Panc1 (cell line): ENCODE data around the gene KCNK6. TPM values are rescaled to one million over a fixed set of nuclear protein-coding genes. Genes with fewer than 3 reads are reported as not detected.
A peak's percentile ranks its signal among the peaks of the same experiment; 100 is the strongest.

Experiments
- ATAC-seq: fragments of 200-7000 bp; cut with Tn5 transposase; 2 replicates; pipeline ENCODE4 v1.9.1; 2020; ENCODE audit warnings: mild to moderate bottlenecking, moderate library complexity
- BruUV-seq: library from RNA; stranded (reverse); fragments of 400-500 nt; replicated peaks from 2 replicates; lab custom pipeline; 2021; lab: Mats Ljungman, UMichigan
- CTCF ChIA-PET: fragments of 300-600 bp; sonication (Branson Sonifier 250); formaldehyde crosslinking; loops from one replicate; lab custom pipeline; 2022; ENCODE audit warnings: antibody characterized with exemption; lab: Charles Lee
- POLR2A ChIA-PET: fragments of 300-600 bp; sonication (Branson Sonifier 250); formaldehyde crosslinking; loops from one replicate; lab custom pipeline; 2022; ENCODE audit warnings: antibody characterized with exemption; lab: Charles Lee
- DNase-seq: peaks from one replicate; pipeline ENCODE4 v3.0.0-alpha.2; 2010; ENCODE audit warnings: low read depth, low spot score
- H3K27ac ChIP-seq: 2 replicates; pipeline ENCODE4 v1.5.1; 2011; ENCODE audit warnings: mild to moderate bottlenecking, low read length, inconsistent platforms
- H3K27me3 ChIP-seq: fragments of 200-500 bp; sonication (Bioruptor generic); 2 replicates; pipeline ENCODE4 v1.6.0; 2014; ENCODE audit warnings: low read length, inconsistent platforms; ENCODE audit not compliant: control insufficient read depth, insufficient read depth
- H3K36me3 ChIP-seq: fragments of 200-500 bp; sonication (Bioruptor generic); 2 replicates; pipeline ENCODE4 v1.5.1; 2014; ENCODE audit warnings: inconsistent platforms, mild to moderate bottlenecking, low read length, moderate library complexity; ENCODE audit not compliant: control insufficient read depth, insufficient read depth
- H3K4me1 ChIP-seq: 2 replicates; pipeline ENCODE4 v1.5.1; 2011; ENCODE audit warnings: inconsistent platforms, mild to moderate bottlenecking, low read length, moderate library complexity; ENCODE audit not compliant: control insufficient read depth, insufficient read depth
- H3K4me3 ChIP-seq, 2 experiments: 2 replicates each; pipeline ENCODE4 v1.5.1; 2011 to 2012; ENCODE audit warnings: low read depth in 2 of 2, low read length in 2 of 2, mild to moderate bottlenecking in 2 of 2, inconsistent platforms in 1 of 2, moderate library complexity in 1 of 2
- H3K9me3 ChIP-seq: fragments of 200-500 bp; sonication (Bioruptor generic); 2 replicates; pipeline ENCODE4 v1.5.1; 2014; ENCODE audit warnings: low read depth, mild to moderate bottlenecking, inconsistent platforms, low read length, moderate library complexity; ENCODE audit not compliant: control insufficient read depth, insufficient read depth
- POLR2AphosphoS5 ChIP-seq: IDR thresholded peaks from 2 replicates; pipeline ENCODE4 v1.6.1; 2012; ENCODE audit warnings: mild to moderate bottlenecking, low read depth, low read length, moderate library complexity
- SIN3A ChIP-seq: IDR thresholded peaks from 2 replicates; pipeline ENCODE4 v1.6.1; 2012; ENCODE audit warnings: low read depth, mild to moderate bottlenecking, low read length, moderate library complexity, borderline replicate concordance; ENCODE audit not compliant: insufficient read depth
- TCF7L2 ChIP-seq: IDR thresholded peaks from 2 replicates; pipeline ENCODE4 v1.6.1; 2011; ENCODE audit warnings: mild to moderate bottlenecking, low read depth, low read length, inconsistent platforms
- in situ Hi-C: cut with HindIII; loops from 2 replicates; pipeline ENCODE4 v1.10.0; 2016; ENCODE audit warnings: low sequenced_read_pairs, low pct_unique_long_range_greater_than_20kb
- intact Hi-C: fragments of 100-400 bp; cut with micrococcal nuclease; formaldehyde crosslinking; loops from one replicate; pipeline ENCODE4 v1.10.0; 2022; ENCODE audit not compliant: unreplicated experiment
- total RNA-seq: library from RNA; stranded (reverse); gene quantifications from one replicate; pipeline ENCODE4 v1.2.1, GENCODE V29; 2021; ENCODE audit not compliant: unreplicated experiment
- TF ChIP-seq, protein P1 (sequence below), 2 experiments: IDR thresholded peaks; 2 replicates each; pipeline ENCODE4 v1.6.1; 2011 to 2012; ENCODE audit warnings: low read depth in 2 of 2, control low read depth in 1 of 2, low read length in 1 of 2, mild to moderate bottlenecking in 1 of 2, moderate library complexity in 1 of 2; ENCODE audit not compliant: insufficient read depth in 1 of 2
- TF ChIP-seq, protein P2 (sequence below): fragments of 450-650 bp; IDR thresholded peaks from 2 replicates; pipeline ENCODE4 v1.5.1; 2017; ENCODE audit warnings: mild to moderate bottlenecking

Gene KCNK6
- total RNA-seq, 1 experiment from 2014 or later: 17.2 TPM

DNA sequence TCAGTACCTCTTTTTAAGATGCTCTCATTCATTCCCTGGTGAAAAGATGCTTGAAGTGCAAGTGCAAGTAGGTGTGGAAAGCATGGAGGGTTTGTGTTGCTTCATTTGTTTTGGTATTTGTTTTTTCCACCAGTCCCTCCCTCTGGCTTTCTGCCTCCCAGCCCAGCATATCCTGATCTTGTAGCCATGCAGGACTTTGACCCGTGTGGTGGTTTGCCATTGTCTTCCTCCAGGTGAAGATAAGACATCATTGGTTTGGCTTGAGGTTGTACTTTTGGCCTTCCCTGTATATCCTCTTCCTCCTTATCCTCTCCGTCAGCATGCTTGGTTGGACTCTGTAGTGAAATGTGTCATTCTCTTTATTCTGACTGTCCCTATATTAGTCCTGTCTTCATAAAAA is 46.1 kb upstream of the KCNK6 start:
- Histone ChIP-seq H3K4me1 (peaks cover 92% of the 10 kb centered on the region), H3K9me3 (no peaks in the 10 kb centered on the region), H3K36me3 (0 out of 2 replicates have a peak, but pooled peaks cover 2% of the 10 kb centered on the region), H3K27me3 (no peaks in the 10 kb centered on the region), H3K4me3 (no peak overlapping the region), H3K27ac (peak overlapping the region; percentile 99)
- DNase-seq (no peak), ATAC-seq (no peak)
- BruUV-seq: no TSS peak
- intact Hi-C loops: no loop called here
- TF ChIP-seq, protein P1, sequence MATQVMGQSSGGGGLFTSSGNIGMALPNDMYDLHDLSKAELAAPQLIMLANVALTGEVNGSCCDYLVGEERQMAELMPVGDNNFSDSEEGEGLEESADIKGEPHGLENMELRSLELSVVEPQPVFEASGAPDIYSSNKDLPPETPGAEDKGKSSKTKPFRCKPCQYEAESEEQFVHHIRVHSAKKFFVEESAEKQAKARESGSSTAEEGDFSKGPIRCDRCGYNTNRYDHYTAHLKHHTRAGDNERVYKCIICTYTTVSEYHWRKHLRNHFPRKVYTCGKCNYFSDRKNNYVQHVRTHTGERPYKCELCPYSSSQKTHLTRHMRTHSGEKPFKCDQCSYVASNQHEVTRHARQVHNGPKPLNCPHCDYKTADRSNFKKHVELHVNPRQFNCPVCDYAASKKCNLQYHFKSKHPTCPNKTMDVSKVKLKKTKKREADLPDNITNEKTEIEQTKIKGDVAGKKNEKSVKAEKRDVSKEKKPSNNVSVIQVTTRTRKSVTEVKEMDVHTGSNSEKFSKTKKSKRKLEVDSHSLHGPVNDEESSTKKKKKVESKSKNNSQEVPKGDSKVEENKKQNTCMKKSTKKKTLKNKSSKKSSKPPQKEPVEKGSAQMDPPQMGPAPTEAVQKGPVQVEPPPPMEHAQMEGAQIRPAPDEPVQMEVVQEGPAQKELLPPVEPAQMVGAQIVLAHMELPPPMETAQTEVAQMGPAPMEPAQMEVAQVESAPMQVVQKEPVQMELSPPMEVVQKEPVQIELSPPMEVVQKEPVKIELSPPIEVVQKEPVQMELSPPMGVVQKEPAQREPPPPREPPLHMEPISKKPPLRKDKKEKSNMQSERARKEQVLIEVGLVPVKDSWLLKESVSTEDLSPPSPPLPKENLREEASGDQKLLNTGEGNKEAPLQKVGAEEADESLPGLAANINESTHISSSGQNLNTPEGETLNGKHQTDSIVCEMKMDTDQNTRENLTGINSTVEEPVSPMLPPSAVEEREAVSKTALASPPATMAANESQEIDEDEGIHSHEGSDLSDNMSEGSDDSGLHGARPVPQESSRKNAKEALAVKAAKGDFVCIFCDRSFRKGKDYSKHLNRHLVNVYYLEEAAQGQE (IDR thresholded peaks at IDR 0.05; ENCODE audit: insufficient read depth in 1 of 2, low read depth in 2 of 2, low read length in 1 of 2): no peak
- TF ChIP-seq SIN3A: no peak
- TF ChIP-seq, protein P2, sequence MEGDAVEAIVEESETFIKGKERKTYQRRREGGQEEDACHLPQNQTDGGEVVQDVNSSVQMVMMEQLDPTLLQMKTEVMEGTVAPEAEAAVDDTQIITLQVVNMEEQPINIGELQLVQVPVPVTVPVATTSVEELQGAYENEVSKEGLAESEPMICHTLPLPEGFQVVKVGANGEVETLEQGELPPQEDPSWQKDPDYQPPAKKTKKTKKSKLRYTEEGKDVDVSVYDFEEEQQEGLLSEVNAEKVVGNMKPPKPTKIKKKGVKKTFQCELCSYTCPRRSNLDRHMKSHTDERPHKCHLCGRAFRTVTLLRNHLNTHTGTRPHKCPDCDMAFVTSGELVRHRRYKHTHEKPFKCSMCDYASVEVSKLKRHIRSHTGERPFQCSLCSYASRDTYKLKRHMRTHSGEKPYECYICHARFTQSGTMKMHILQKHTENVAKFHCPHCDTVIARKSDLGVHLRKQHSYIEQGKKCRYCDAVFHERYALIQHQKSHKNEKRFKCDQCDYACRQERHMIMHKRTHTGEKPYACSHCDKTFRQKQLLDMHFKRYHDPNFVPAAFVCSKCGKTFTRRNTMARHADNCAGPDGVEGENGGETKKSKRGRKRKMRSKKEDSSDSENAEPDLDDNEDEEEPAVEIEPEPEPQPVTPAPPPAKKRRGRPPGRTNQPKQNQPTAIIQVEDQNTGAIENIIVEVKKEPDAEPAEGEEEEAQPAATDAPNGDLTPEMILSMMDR: no peak
- no peak for TF ChIP-seq POLR2AphosphoS5
- TF ChIP-seq TCF7L2: no peak
- CTCF ChIA-PET: no interaction called here
- POLR2A ChIA-PET: no interaction called here
- in situ Hi-C loops: no loop called here

DNA sequence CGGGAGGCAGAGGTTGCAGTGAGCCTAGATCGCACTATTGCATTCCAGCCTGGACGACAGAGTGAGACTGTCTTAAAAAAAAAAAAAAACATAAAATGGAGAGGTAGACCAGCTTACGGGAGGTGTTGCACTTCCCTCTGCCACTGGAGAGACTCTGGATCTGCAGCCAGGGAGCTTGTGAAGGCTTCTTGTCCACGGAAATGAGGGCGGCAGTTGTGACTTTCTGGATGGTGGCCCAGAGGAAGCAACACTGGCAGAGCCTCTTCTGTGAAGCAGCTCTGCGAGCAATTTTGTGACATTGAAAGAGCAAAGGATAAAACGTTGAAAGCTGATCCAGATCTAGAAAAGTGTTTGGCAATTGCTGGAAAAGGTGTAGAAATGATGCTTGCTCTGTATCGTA is 44.9 kb upstream of the KCNK6 start:
- no TSS peak for BruUV-seq
- no peaks in the 10 kb centered on the region for H3K9me3 ChIP-seq
- 0 out of 2 replicates have a peak, but pooled peaks cover 2% of the 10 kb centered on the region for H3K36me3 ChIP-seq
- H3K27ac ChIP-seq: peak overlapping the region; percentile 99
- DNase-seq (no peak), ATAC-seq (no peak)
- ChIA-PET POLR2A (interaction anchor here (0.6 kb wide), 2 partner anchors 22 to 132 kb away, joined by 6 read pairs; no protein-coding TSS in a partner anchor), CTCF (no interaction called here)
- no peak overlapping the region for H3K4me3 ChIP-seq
- in situ Hi-C loops (no loop called here), intact Hi-C loops (no loop called here)
- no peak for TF ChIP-seq POLR2AphosphoS5
- TF ChIP-seq SIN3A: no peak
- no peak for TF ChIP-seq TCF7L2
- TF ChIP-seq, protein P2: no peak
- TF ChIP-seq, protein P1 (IDR thresholded peaks at IDR 0.05; ENCODE audit: insufficient read depth in 1 of 2, low read depth in 2 of 2, low read length in 1 of 2): no peak
- H3K27me3 ChIP-seq: no peaks in the 10 kb centered on the region
- peaks cover 84% of the 10 kb centered on the region for H3K4me1 ChIP-seq
